Testis (tissue), 3 donors: ENCODE data around the gene ADSS2. TPM values are rescaled to one million over a fixed set of nuclear protein-coding genes. Genes with fewer than 3 reads are reported as not detected.

Experiments used
- DNase-seq: peaks from one replicate; pipeline ENCODE4 v3.0.0-alpha.2; 2019
- H3K27ac ChIP-seq, 2 donors: fragments of 200-600 bp; sonication (generic); one replicate each; pipeline ENCODE4 v1.5.1; 2019
- H3K27me3 ChIP-seq: fragments of 200-600 bp; sonication (generic); one replicate; pipeline ENCODE4 v1.5.1; 2019
- H3K36me3 ChIP-seq: fragments of 200-600 bp; sonication (generic); one replicate; pipeline ENCODE4 v1.5.1; 2017; ENCODE audit warnings: low read depth; ENCODE audit errors: missing control alignments
- H3K4me1 ChIP-seq: fragments of 200-600 bp; sonication (generic); one replicate; pipeline ENCODE4 v1.5.1; 2019
- H3K4me3 ChIP-seq, 2 donors: fragments of 200-600 bp; sonication (generic); one replicate each; pipeline ENCODE4 v1.5.1; 2017 to 2019
- H3K9me3 ChIP-seq: fragments of 200-600 bp; sonication (generic); one replicate; pipeline ENCODE4 v1.5.1; 2017
- CTCF ChIP-seq, 3 experiments: fragments of 450-650 bp in 2 of 3; fragments of 200-600 bp in 1 of 3; sonication (generic) in 1 of 3; IDR thresholded peaks; one replicate each; pipeline ENCODE4 v1.5.1; 2016 to 2019; ENCODE audit warnings: antibody characterized with exemption in 3 of 3, mild to moderate bottlenecking in 2 of 3, moderate library complexity in 1 of 3
- POLR2A ChIP-seq: fragments of 450-650 bp; IDR thresholded peaks from one replicate; pipeline ENCODE4 v1.6.1; 2017; ENCODE audit warnings: antibody characterized with exemption, mild to moderate bottlenecking, moderate library complexity
- WGBS, 2 donors: methylation state at CpG; one replicate each; pipeline ENCODE4 v1.1.5; 2018; 5-methylcytosine and 5-hydroxymethylcytosine counted together
- intact Hi-C: fragments of 100-400 bp; cut with DNase I; formaldehyde crosslinking; loops from one replicate; pipeline ENCODE4 v1.15.1; 2023; ENCODE audit warnings: low total_unique reads
- polyA plus RNA-seq: library from polyadenylated mRNA; stranded (reverse); fragments of 350-450 nt; fragmentation: Illumina TruSeq; extraction: RNeasy Lipid Tissue Mini Kit (QIAGEN cat#74804); gene quantifications from one replicate; pipeline ENCODE4 v1.2.3, GENCODE V29; 2014; ENCODE audit warnings: low read depth, low replicate concordance; ENCODE audit not compliant: insufficient read depth
- total RNA-seq, 2 donors: library from RNA; depleted of rRNA; stranded (reverse); fragments of >200 nt; gene quantifications; one replicate each; pipeline ENCODE4 v1.2.3, GENCODE V29; 2016

ADSS2 gene
- total and polyA plus RNA-seq, 3 donors from 2014 or later, result 61.0 to 96.2 (median 76.3) TPM

- intact Hi-C loops, result no loop called here
- no peaks in the 10 kb centered on the region for H3K9me3 ChIP-seq
- TF ChIP-seq POLR2A (no peak), CTCF (IDR thresholded peaks at IDR 0.05) (no peak)
- no peaks in the 10 kb centered on the region for H3K4me1 ChIP-seq
- no peak overlapping the region for H3K4me3 ChIP-seq
- no peak overlapping the region for H3K27ac ChIP-seq
- no peaks in the 10 kb centered on the region for H3K27me3 ChIP-seq
- WGBS, 2 donors, result 76 to 79% methylated on average over 8 of the region's 8 CpGs
- H3K36me3 ChIP-seq, result no peaks in the 10 kb centered on the region
- no peak for DNase-seq
Observed at GRCh38 chr1:244439391-244440032, 12.2 kb downstream of the ADSS2 start.

- Histone ChIP-seq H3K4me3 (no peak overlapping the region), H3K36me3 (no peaks in the 10 kb centered on the region), H3K9me3 (no peaks in the 10 kb centered on the region), H3K27me3 (no peaks in the 10 kb centered on the region), H3K27ac (no peak overlapping the region), H3K4me1 (no peaks in the 10 kb centered on the region)
- intact Hi-C loops, result no loop called here
- TF ChIP-seq POLR2A (no peak), CTCF (IDR thresholded peaks at IDR 0.05) (no peak)
- DNase-seq, result no peak
Observed at GRCh38 chr1:244437086-244437468, 14.6 kb downstream of the ADSS2 start.

- WGBS, 2 donors, result 89% methylated on average over 7 of the region's 7 CpGs
- Histone ChIP-seq H3K4me3 (no peak overlapping the region), H3K27me3 (no peaks in the 10 kb centered on the region), H3K36me3 (no peaks in the 10 kb centered on the region), H3K27ac (no peak overlapping the region), H3K9me3 (no peaks in the 10 kb centered on the region), H3K4me1 (no peaks in the 10 kb centered on the region)
- intact Hi-C loops, result no loop called here
- TF ChIP-seq POLR2A (no peak), CTCF (IDR thresholded peaks at IDR 0.05) (no peak)
- DNase-seq, result no peak
Observed at GRCh38 chr1:244436336-244437085, 15.2 kb downstream of the ADSS2 start.

- 86 to 92% methylated on average over 6 of the region's 6 CpGs for WGBS, 2 donors
- DNase-seq, result no peak
- TF ChIP-seq CTCF (IDR thresholded peaks at IDR 0.05) (no peak), POLR2A (no peak)
Observed at GRCh38 chr1:244435562-244436205, 16.0 kb downstream of the ADSS2 start.

More at GRCh38 chr1:244435562-244436205, 16.0 kb downstream of the ADSS2 start:
- no peaks in the 10 kb centered on the region for H3K27me3 ChIP-seq
- H3K4me1 ChIP-seq, result no peaks in the 10 kb centered on the region
- H3K27ac ChIP-seq, result no peak overlapping the region
- H3K36me3 ChIP-seq, result no peaks in the 10 kb centered on the region
- no peak overlapping the region for H3K4me3 ChIP-seq
- no peaks in the 10 kb centered on the region for H3K9me3 ChIP-seq
- intact Hi-C loops, result no loop called here
